GM12865 (cell line): ENCODE measurements around the gene GDF11.

Experiments used
- DNase-seq: peaks from one replicate; pipeline ENCODE4 v3.0.0; 2010; ENCODE audit warnings: low read depth
- H3K4me3 ChIP-seq: 2 replicates; pipeline ENCODE4 v1.5.1; 2011; ENCODE audit warnings: mild to moderate bottlenecking, low read depth, low read length, control low read depth
- TF ChIP-seq, protein P1 (sequence below): IDR thresholded peaks from 2 replicates; pipeline ENCODE4 v1.5.1; 2011; ENCODE audit warnings: low read length, control low read depth, low read depth, inconsistent platforms; ENCODE audit not compliant: insufficient read depth; ENCODE audit errors: missing control alignments

Gene GDF11

DNA sequence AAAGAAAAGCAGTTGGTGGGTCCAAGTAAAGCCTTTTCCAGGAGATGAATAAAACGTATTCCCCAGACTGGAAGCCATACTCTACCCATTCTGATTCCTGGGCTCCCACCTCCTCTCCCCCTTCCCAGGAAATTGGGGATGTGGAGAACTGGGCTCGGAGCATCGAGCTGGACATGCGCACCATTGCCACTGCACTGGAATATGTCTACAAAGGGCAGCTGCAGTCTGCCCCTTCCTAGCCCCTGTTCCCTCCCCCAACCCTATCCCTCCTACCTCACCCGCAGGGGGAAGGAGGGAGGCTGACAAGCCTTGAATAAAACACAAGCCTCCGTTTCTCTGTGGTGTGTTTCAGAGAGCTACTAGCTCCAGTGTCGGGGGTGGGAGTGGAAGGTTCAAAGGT, 23.6 kb upstream of the GDF11 start:
- TF ChIP-seq, protein P1, sequence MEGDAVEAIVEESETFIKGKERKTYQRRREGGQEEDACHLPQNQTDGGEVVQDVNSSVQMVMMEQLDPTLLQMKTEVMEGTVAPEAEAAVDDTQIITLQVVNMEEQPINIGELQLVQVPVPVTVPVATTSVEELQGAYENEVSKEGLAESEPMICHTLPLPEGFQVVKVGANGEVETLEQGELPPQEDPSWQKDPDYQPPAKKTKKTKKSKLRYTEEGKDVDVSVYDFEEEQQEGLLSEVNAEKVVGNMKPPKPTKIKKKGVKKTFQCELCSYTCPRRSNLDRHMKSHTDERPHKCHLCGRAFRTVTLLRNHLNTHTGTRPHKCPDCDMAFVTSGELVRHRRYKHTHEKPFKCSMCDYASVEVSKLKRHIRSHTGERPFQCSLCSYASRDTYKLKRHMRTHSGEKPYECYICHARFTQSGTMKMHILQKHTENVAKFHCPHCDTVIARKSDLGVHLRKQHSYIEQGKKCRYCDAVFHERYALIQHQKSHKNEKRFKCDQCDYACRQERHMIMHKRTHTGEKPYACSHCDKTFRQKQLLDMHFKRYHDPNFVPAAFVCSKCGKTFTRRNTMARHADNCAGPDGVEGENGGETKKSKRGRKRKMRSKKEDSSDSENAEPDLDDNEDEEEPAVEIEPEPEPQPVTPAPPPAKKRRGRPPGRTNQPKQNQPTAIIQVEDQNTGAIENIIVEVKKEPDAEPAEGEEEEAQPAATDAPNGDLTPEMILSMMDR: no peak
- DNase-seq: no peak
- no peak overlapping the region for H3K4me3 ChIP-seq

- no peak for DNase-seq
- no peak within 1 kb of the TSS for H3K4me3 ChIP-seq
- TF ChIP-seq, protein P1: no peak
Measured at GRCh38 chr12:55720071-55720564, 22.8 kb upstream of the GDF11 start, which contains the start of gene RDH5. TSS of gene RDH5 (plus strand) at chr12:55720393. CDS start at chr12:55721185, 792 bp downstream.

- no peak for DNase-seq
- H3K4me3 ChIP-seq: no peak overlapping the region
- TF ChIP-seq, protein P1: peak; percentile 11
Measured at GRCh38 chr12:55720894-55721444, 22.0 kb upstream of the GDF11 start.

DNA sequence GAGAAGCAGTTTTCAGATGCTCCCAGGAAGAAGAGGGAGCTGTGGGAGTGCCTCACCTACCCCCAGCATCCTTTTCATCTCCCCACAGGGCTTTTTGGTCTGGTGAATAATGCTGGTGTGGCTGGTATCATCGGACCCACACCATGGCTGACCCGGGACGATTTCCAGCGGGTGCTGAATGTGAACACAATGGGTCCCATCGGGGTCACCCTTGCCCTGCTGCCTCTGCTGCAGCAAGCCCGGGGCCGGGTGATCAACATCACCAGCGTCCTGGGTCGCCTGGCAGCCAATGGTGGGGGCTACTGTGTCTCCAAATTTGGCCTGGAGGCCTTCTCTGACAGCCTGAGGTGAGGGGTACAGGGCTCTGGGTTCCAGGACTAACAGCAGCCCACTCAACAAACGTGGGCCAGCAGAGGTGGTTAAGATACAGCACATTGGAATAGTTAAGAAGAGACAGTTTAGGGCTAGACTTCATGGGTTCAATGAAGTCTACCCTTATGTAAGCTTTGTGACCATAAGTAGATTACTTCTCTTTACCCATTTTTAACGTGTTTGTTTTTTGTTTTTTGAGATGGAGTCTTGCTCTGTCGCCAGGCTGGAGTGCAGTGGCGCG, 21.2 kb upstream of the GDF11 start:
- TF ChIP-seq, protein P1: no peak
- H3K4me3 ChIP-seq: no peak overlapping the region
- DNase-seq: no peak

- DNase-seq: no peak
- TF ChIP-seq, protein P1: no peak
- no peak overlapping the region for H3K4me3 ChIP-seq
Measured at GRCh38 chr12:55722948-55723347, 20.0 kb upstream of the GDF11 start.

- TF ChIP-seq, protein P1: no peak
- no peak overlapping the region for H3K4me3 ChIP-seq
- no peak for DNase-seq
Measured at GRCh38 chr12:55723516-55724225, 19.3 kb upstream of the GDF11 start.
